Trophoblast cell (in vitro differentiated cells and primary cell): ENCODE data around the gene P3H1.

Source experiments
- DNase-seq, 2 donors: peaks; one replicate each; pipeline ENCODE4 v3.0.0-alpha.2; 2016
- H2AFZ ChIP-seq: 2 replicates; pipeline ENCODE4 v1.6.1; 2013; ENCODE audit warnings: low read length, moderate library complexity, mild to moderate bottlenecking; ENCODE audit not compliant: insufficient read depth, poor library complexity
- H2AK5ac ChIP-seq: 2 replicates; pipeline ENCODE4 v1.6.1; 2013; ENCODE audit warnings: mild to moderate bottlenecking, low read length
- H2BK120ac ChIP-seq: 2 replicates; pipeline ENCODE4 v1.6.1; 2013; ENCODE audit warnings: low read length, mild to moderate bottlenecking, moderate library complexity; ENCODE audit not compliant: insufficient read depth, poor library complexity
- H2BK12ac ChIP-seq: 2 replicates; pipeline ENCODE4 v1.6.1; 2013; ENCODE audit warnings: mild to moderate bottlenecking, low read length, moderate library complexity
- H2BK5ac ChIP-seq: 2 replicates; pipeline ENCODE4 v1.6.1; 2013; ENCODE audit warnings: low read length, low read depth, moderate library complexity, mild to moderate bottlenecking; ENCODE audit not compliant: poor library complexity
- H3K14ac ChIP-seq: 2 replicates; pipeline ENCODE4 v1.6.1; 2013; ENCODE audit warnings: mild to moderate bottlenecking, low read length
- H3K18ac ChIP-seq: 2 replicates; pipeline ENCODE4 v1.6.1; 2013; ENCODE audit warnings: mild to moderate bottlenecking, low read length
- H3K23ac ChIP-seq: 2 replicates; pipeline ENCODE4 v1.6.1; 2013; ENCODE audit warnings: low read length
- H3K27ac ChIP-seq: 2 replicates; pipeline ENCODE4 v1.5.1; 2013; ENCODE audit warnings: low read depth, mild to moderate bottlenecking, inconsistent platforms, low read length, moderate library complexity
- H3K27me3 ChIP-seq: 2 replicates; pipeline ENCODE4 v1.6.1; 2013; ENCODE audit warnings: inconsistent platforms, mild to moderate bottlenecking, low read length, moderate library complexity; ENCODE audit not compliant: insufficient read depth
- H3K36me3 ChIP-seq, 2 experiments: 1 replicate in 1 of 2; 2 replicates in 1 of 2; pipeline ENCODE4 v1.6.1; 2013; ENCODE audit warnings: low read length in 2 of 2, mild to moderate bottlenecking in 2 of 2, moderate library complexity in 1 of 2; ENCODE audit not compliant: insufficient read depth in 2 of 2, control insufficient read depth in 1 of 2
- H3K4ac ChIP-seq: 2 replicates; pipeline ENCODE4 v1.6.1; 2013; ENCODE audit warnings: low read depth, mild to moderate bottlenecking, low read length, moderate library complexity
- H3K4me1 ChIP-seq, 2 experiments: 1 replicate in 1 of 2; 2 replicates in 1 of 2; pipeline ENCODE4 v1.6.1; 2013; ENCODE audit warnings: low read length in 2 of 2, mild to moderate bottlenecking in 2 of 2, moderate library complexity in 1 of 2; ENCODE audit not compliant: insufficient read depth in 2 of 2, control insufficient read depth in 1 of 2
- H3K4me2 ChIP-seq: 2 replicates; pipeline ENCODE4 v1.6.1; 2013; ENCODE audit warnings: inconsistent platforms, mild to moderate bottlenecking, low read length, moderate library complexity
- H3K4me3 ChIP-seq: 2 replicates; pipeline ENCODE4 v1.5.1; 2013; ENCODE audit warnings: mild to moderate bottlenecking, low read depth, low read length, inconsistent platforms
- H3K79me1 ChIP-seq: one replicate; pipeline ENCODE4 v1.6.1; 2013; ENCODE audit warnings: low read length
- H3K79me2 ChIP-seq: 2 replicates; pipeline ENCODE4 v1.6.1; 2013; ENCODE audit warnings: low read length, mild to moderate bottlenecking; ENCODE audit not compliant: control insufficient read depth, insufficient read depth, poor library complexity
- H3K9ac ChIP-seq: 2 replicates; pipeline ENCODE4 v1.6.1; 2013; ENCODE audit warnings: mild to moderate bottlenecking, low read length
- H3K9me3 ChIP-seq: 2 replicates; pipeline ENCODE4 v1.6.1; 2013; ENCODE audit warnings: low read depth, mild to moderate bottlenecking, control low read depth, inconsistent platforms, low read length; ENCODE audit not compliant: insufficient read depth
- H4K12ac ChIP-seq: 2 replicates; pipeline ENCODE4 v1.6.1; 2013; ENCODE audit warnings: low read depth, mild to moderate bottlenecking, low read length, moderate library complexity
- H4K8ac ChIP-seq: 2 replicates; pipeline ENCODE4 v1.6.1; 2013; ENCODE audit warnings: low read depth, mild to moderate bottlenecking, low read length, moderate library complexity
- H4K91ac ChIP-seq: one replicate; pipeline ENCODE4 v1.6.1; 2013; ENCODE audit warnings: low read depth, mild to moderate bottlenecking, low read length, moderate library complexity
- WGBS: extraction: QIAGEN DNeasy Blood & Tissue Kit; methylation state at CpG from one replicate; pipeline ENCODE4 v1.1.7; 2013; ENCODE audit warnings: missing lambda C conversion rate; ENCODE audit not compliant: insufficient read length, insufficient coverage; ENCODE audit errors: extremely low coverage; 5-methylcytosine and 5-hydroxymethylcytosine counted together

Gene P3H1

DNA sequence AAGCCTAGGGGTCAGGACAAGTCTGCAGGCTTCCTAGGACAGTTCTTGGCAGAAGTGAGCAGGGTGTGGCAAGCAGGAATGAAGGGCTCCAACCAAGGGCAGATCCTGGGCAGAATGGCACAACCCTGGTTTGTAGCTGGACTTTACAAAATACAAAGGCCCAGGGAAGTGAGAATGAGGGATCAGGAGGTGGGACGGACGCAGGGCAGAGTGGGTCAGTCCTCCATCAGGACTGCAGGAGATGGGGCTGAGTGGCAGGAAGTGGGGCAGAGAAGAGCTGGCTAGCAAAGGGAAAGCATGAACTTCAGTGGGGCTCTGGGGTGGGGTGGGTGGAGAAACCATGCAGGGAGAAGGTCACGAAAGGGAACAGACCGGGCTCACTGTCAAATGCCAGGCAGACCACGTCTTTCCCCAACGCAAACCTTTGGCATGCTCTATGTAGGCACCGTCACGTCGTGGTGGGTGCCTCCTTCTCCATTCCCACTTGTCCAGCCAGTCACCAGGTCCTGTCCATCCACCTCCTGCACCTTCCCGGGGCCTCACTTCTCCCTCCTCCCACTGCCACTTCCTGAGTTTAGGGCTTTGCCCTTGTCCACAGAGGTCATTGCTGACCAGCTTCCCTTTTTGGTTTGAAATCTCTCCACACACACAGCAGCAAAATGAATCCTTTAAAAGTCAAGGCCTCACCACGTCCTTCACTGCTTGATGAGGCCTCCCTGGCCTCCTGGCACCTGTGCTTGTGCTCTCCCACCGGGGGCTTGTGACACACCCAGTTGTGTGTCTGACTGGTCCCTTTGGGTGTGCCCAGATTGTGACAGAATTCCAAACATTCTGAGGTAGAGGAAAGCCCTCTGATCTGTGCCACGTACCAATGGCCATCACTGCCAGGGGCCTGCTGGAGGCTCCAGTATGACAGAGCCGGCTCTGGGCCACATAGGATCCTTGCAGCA, 18.1 kb downstream of the P3H1 start:
- WGBS: no CpG with 5 or more reads among the region's 14 CpGs

DNA sequence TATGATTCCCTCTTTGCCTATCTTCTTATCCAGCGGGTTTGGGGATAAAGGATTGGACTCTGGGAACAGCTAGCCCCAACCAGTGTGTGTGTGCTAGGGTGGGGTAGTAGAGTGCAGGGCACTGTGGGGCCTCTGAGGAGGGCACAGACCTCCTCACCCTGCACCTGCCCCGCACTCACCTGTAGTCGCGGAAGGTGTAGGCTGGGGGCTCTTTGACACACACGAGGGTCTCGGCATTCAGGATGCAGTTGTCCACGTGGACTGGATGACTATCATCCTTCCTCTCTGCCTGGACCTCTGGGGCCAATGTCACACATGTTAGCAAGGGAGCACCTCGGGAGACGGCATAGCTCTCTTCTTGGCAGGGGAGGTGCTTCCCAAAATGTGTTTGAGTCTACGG, 18.8 kb downstream of the P3H1 start:
- no peak overlapping the region for H4K12ac ChIP-seq
- H3K4ac ChIP-seq: no peak overlapping the region
- no peak overlapping the region for H2BK5ac ChIP-seq
- H3K9me3 ChIP-seq: peaks cover 10% of the 10 kb centered on the region
- no peaks in the 10 kb centered on the region for H3K27me3 ChIP-seq
- H3K23ac ChIP-seq: no peak overlapping the region
- no peak overlapping the region for H4K91ac ChIP-seq
- no peak overlapping the region for H3K18ac ChIP-seq
- peaks cover 50 to 61% of the 10 kb centered on the region in 2 experiments for H3K36me3 ChIP-seq
- no peak overlapping the region for H3K9ac ChIP-seq
- no peak overlapping the region for H2BK12ac ChIP-seq
- no peak overlapping the region for H2AFZ ChIP-seq
- no peaks in the 10 kb centered on the region for H3K79me2 ChIP-seq
- no peak overlapping the region for H3K4me2 ChIP-seq
- no peak overlapping the region for H3K27ac ChIP-seq
- no peak overlapping the region for H2AK5ac ChIP-seq
- H3K4me1 ChIP-seq: peaks cover 4 to 5% of the 10 kb centered on the region in 2 experiments
- no peak overlapping the region for H3K4me3 ChIP-seq
- no peaks in the 10 kb centered on the region for H3K79me1 ChIP-seq
- H4K8ac ChIP-seq: no peak overlapping the region
- WGBS: no CpG with 5 or more reads among the region's 10 CpGs
- no peak overlapping the region for H2BK120ac ChIP-seq
- no peak overlapping the region for H3K14ac ChIP-seq
- DNase-seq: no peak

More for the DNA sequence above, 18.1 kb downstream of the P3H1 start:
- no peak overlapping the region for H3K14ac ChIP-seq
- no peak overlapping the region for H2AK5ac ChIP-seq
- no peak overlapping the region for H3K27ac ChIP-seq
- H3K36me3 ChIP-seq: peaks cover 52 to 62% of the 10 kb centered on the region in 2 experiments
- no peak overlapping the region for H2BK12ac ChIP-seq
- H3K18ac ChIP-seq: no peak overlapping the region
- H3K4me3 ChIP-seq: no peak overlapping the region
- H3K4ac ChIP-seq: no peak overlapping the region
- peaks cover 10% of the 10 kb centered on the region for H3K9me3 ChIP-seq
- H4K91ac ChIP-seq: no peak overlapping the region
- peaks cover 0 to under 1% of the 10 kb centered on the region in 2 experiments for H3K4me1 ChIP-seq
- H3K4me2 ChIP-seq: no peak overlapping the region
- no peak overlapping the region for H2BK5ac ChIP-seq
- H3K23ac ChIP-seq: no peak overlapping the region
- H2BK120ac ChIP-seq: no peak overlapping the region
- no peak overlapping the region for H4K8ac ChIP-seq
- no peaks in the 10 kb centered on the region for H3K79me1 ChIP-seq
- no peak overlapping the region for H3K9ac ChIP-seq
- no peaks in the 10 kb centered on the region for H3K27me3 ChIP-seq
- no peaks in the 10 kb centered on the region for H3K79me2 ChIP-seq
- H2AFZ ChIP-seq: no peak overlapping the region
- no peak overlapping the region for H4K12ac ChIP-seq
- no peak for DNase-seq

DNA sequence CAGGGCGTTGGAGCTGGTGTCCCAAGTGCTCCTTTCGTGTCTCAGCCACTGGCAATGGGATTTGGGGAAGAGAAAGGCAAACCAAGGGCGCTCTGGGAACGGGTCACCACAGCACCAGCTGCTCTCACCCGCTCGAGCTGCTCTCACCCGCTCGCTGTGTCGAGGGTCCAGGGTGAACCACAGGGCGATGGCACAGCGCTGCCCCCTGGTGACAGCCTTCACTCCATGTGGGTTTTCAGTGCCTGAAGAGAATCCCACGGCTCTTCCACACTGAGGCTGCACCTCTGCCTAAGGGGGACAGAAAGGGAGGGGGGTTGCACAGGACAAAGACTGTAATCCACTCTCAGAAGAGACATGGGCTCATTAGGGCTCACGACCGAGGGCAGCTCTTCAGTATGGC, 19.7 kb downstream of the P3H1 start:
- DNase-seq: peak in 1 of 2 donors; percentile 63

DNA sequence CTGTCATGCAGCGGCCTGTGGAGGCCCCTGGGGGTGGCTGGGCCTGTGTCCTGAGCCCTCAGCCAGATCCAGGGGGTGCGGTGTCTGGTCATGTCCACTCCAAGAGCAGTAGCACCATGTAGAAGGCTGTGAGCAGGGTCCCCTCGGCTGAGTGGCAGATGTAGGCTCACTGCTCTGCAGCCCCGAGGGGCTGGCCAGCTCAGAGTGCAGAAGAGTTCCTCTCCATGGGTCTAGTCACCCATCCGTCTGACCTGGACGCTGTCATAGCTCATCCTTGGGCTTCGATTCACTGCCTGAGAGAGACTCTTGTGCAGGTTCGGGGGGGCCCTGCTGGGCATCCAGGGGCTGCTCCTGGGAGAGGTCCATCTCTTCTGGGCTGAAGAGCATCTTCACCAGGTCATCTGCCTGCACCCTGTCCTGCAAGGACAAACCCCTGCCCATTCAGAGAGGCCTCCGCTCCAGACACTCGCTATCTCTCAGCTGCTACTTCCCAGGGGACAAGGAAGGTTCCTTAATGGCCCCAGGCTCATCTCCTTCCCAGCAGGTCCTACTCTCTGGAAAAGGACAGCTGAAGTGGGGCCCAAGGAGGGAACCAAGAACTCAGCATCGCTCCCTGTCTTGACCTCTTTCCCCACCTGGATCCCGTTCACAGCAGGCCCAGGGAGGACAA, 20.3 kb downstream of the P3H1 start:
- Histone ChIP-seq H3K4me3 (no peak overlapping the region), H3K14ac (no peak overlapping the region), H4K8ac (no peak overlapping the region), H2AK5ac (no peak overlapping the region), H3K4me1 (peaks cover 5 to 6% of the 10 kb centered on the region in 2 experiments), H3K27me3 (no peaks in the 10 kb centered on the region), H2BK12ac (no peak overlapping the region), H3K9me3 (peaks cover 3% of the 10 kb centered on the region), H4K91ac (no peak overlapping the region), H3K4ac (no peak overlapping the region), H3K9ac (no peak overlapping the region), H2AFZ (no peak overlapping the region), H4K12ac (no peak overlapping the region), H3K79me2 (no peaks in the 10 kb centered on the region), H3K4me2 (no peak overlapping the region), H3K18ac (no peak overlapping the region), H2BK5ac (no peak overlapping the region), H3K27ac (no peak overlapping the region), H3K79me1 (no peaks in the 10 kb centered on the region), H3K23ac (no peak overlapping the region), H3K36me3 (peaks cover 42 to 49% of the 10 kb centered on the region in 2 experiments), H2BK120ac (no peak overlapping the region)
- DNase-seq: no peak
- no CpG with 5 or more reads among the region's 12 CpGs for WGBS

More for the DNA sequence above, 19.7 kb downstream of the P3H1 start:
- no peak overlapping the region for H2AK5ac ChIP-seq
- H2BK12ac ChIP-seq: no peak overlapping the region
- no peak overlapping the region for H4K12ac ChIP-seq
- H3K27ac ChIP-seq: no peak overlapping the region
- no peak overlapping the region for H3K18ac ChIP-seq
- WGBS: no CpG with 5 or more reads among the region's 14 CpGs
- no peaks in the 10 kb centered on the region for H3K79me1 ChIP-seq
- H3K4ac ChIP-seq: no peak overlapping the region
- H4K8ac ChIP-seq: no peak overlapping the region
- no peaks in the 10 kb centered on the region for H3K79me2 ChIP-seq
- no peak overlapping the region for H3K4me3 ChIP-seq
- H4K91ac ChIP-seq: no peak overlapping the region
- no peaks in the 10 kb centered on the region for H3K27me3 ChIP-seq
- H3K4me2 ChIP-seq: no peak overlapping the region
- peaks cover 47 to 54% of the 10 kb centered on the region in 2 experiments for H3K36me3 ChIP-seq
- H2BK120ac ChIP-seq: no peak overlapping the region
- H3K14ac ChIP-seq: no peak overlapping the region
- no peak overlapping the region for H2BK5ac ChIP-seq
- no peak overlapping the region for H3K9ac ChIP-seq
- peaks cover 7% of the 10 kb centered on the region for H3K9me3 ChIP-seq
- no peak overlapping the region for H3K23ac ChIP-seq
- no peak overlapping the region for H2AFZ ChIP-seq
- peaks cover 5 to 6% of the 10 kb centered on the region in 2 experiments for H3K4me1 ChIP-seq
